HepG2 (cell line): ENCODE results near the gene GFY. TPM values are rescaled to one million over a fixed set of nuclear protein-coding genes. Genes with fewer than 3 reads are reported as not detected.

Source experiments
- ATAC-seq: fragments of 200-7000 bp; cut with Tn5 transposase; 3 replicates; pipeline ENCODE4 v1.9.1; 2020; ENCODE audit warnings: mild to moderate bottlenecking, moderate library complexity
- BruUV-seq: library from RNA; stranded (reverse); fragments of 400-500 nt; replicated peaks from 2 replicates; lab custom pipeline; 2021; lab: Mats Ljungman, UMichigan
- CTCF ChIA-PET: fragments of 300-600 bp; formaldehyde crosslinking; extraction: SDS; loops from one replicate; lab custom pipeline; 2021; ENCODE audit warnings: low total read pairs, inconsistent platforms, low intra/inter-chr PET ratio; lab: Yijun Ruan, JAX
- POLR2A ChIA-PET: fragments of 350-600 bp; sonication (Branson Sonifier 250); formaldehyde crosslinking; loops from one replicate; lab custom pipeline; 2020; ENCODE audit warnings: antibody characterized with exemption, inconsistent platforms; lab: Yijun Ruan, JAX
- DNase-seq: peaks from one replicate; pipeline ENCODE4 v3.0.0-alpha.2; 2015; ENCODE audit warnings: low spot score
- FAIRE-seq: peaks from 3 replicates; lab custom pipeline; 2011; peaks lifted over from hg19 to GRCh38; lab: Jason Lieb, UNC
- H2AFZ ChIP-seq: one replicate; pipeline ENCODE4 v1.6.1; 2011; ENCODE audit warnings: low read length, inconsistent platforms
- H3K27ac ChIP-seq: fragments of 300-600 bp; 3 replicates; pipeline ENCODE4 v1.8.0; 2011; ENCODE audit warnings: mixed run types, mild to moderate bottlenecking, mixed read lengths, low read length, inconsistent platforms; ENCODE audit not compliant: insufficient read depth; ENCODE audit errors: extremely low read length
- H3K27me3 ChIP-seq, 2 experiments: fragments of 200-600 bp in 1 of 2; 2 replicates in 1 of 2; 3 replicates in 1 of 2; pipeline versions ENCODE4 v1.6.0 to v1.8.0; 2011; ENCODE audit warnings: low read length in 2 of 2, mild to moderate bottlenecking in 2 of 2, moderate library complexity in 2 of 2, inconsistent platforms in 1 of 2; ENCODE audit not compliant: insufficient read depth in 2 of 2, control insufficient read depth in 1 of 2
- H3K36me3 ChIP-seq, 2 experiments: fragments of 200-600 bp in 1 of 2; replicated peaks in 1 of 2; 2 replicates in 1 of 2; 3 replicates in 1 of 2; pipeline versions ENCODE4 v1.5.1 to v1.8.0; 2011; ENCODE audit warnings: low read length in 2 of 2, inconsistent platforms in 1 of 2; ENCODE audit not compliant: insufficient read depth in 2 of 2, control insufficient read depth in 1 of 2
- H3K4me1 ChIP-seq: 2 replicates; pipeline ENCODE4 v1.5.1; 2012; ENCODE audit warnings: low read length, inconsistent platforms; ENCODE audit not compliant: insufficient read depth
- H3K4me2 ChIP-seq: 2 replicates; pipeline ENCODE4 v1.6.0; 2011; ENCODE audit warnings: low read depth, low read length, inconsistent platforms
- H3K4me3 ChIP-seq, 3 experiments: fragments of 200-600 bp in 1 of 3; sonication (generic), shearing (Covaris generic) in 1 of 3; replicated peaks in 1 of 3; 2 replicates each; pipeline ENCODE4 v1.5.1; 2011 to 2016; ENCODE audit warnings: low read length in 3 of 3, inconsistent platforms in 2 of 3, low read depth in 2 of 3, mild to moderate bottlenecking in 2 of 3, control low read depth in 1 of 3, mixed read lengths in 1 of 3; ENCODE audit not compliant: insufficient read depth in 1 of 3
- H3K79me2 ChIP-seq: one replicate; pipeline ENCODE4 v1.6.1; 2011; ENCODE audit warnings: low read length, inconsistent platforms; ENCODE audit not compliant: insufficient read depth
- H3K9ac ChIP-seq: 2 replicates; pipeline ENCODE4 v1.6.0; 2011; ENCODE audit warnings: mild to moderate bottlenecking, low read depth, low read length, inconsistent platforms; ENCODE audit not compliant: insufficient read depth
- H3K9me3 ChIP-seq: 2 replicates; pipeline ENCODE4 v1.5.1; 2012; ENCODE audit warnings: mild to moderate bottlenecking, low read length
- H4K20me1 ChIP-seq: 2 replicates; pipeline ENCODE4 v1.6.0; 2011; ENCODE audit warnings: inconsistent platforms, mild to moderate bottlenecking, low read length, moderate library complexity; ENCODE audit not compliant: insufficient read depth
- CAMTA2 ChIP-seq: sonication (generic); formaldehyde crosslinking; IDR thresholded peaks from 2 replicates; pipeline ENCODE4 v1.4.0; 2020; ENCODE audit warnings: mild to moderate bottlenecking, missing genetic modification reagents, borderline replicate concordance
- MNT ChIP-seq: fragments of 450-650 bp; IDR thresholded peaks from 2 replicates; pipeline ENCODE4 v1.6.1; 2016
- ZC3H4 ChIP-seq: sonication (generic); formaldehyde crosslinking; IDR thresholded peaks from 2 replicates; pipeline ENCODE4 v1.4.0; 2020; ENCODE audit warnings: missing genetic modification reagents, borderline replicate concordance
- ZNF674 ChIP-seq: sonication (generic); formaldehyde crosslinking; IDR thresholded peaks from 2 replicates; pipeline ENCODE4 v1.5.0; 2020; ENCODE audit warnings: low read depth, mild to moderate bottlenecking, missing genetic modification reagents
- WGBS: methylation state at CpG from one replicate; pipeline ENCODE4 v1.1.6; 2017; ENCODE audit warnings: low lambda C conversion rate; 5-methylcytosine and 5-hydroxymethylcytosine counted together
- in situ Hi-C: cut with HindIII; loops from 2 replicates; pipeline ENCODE4 v1.10.0; 2017; ENCODE audit warnings: low pct_unique_long_range_greater_than_20kb; ENCODE audit not compliant: extremely low pct_ligation_motif_present
- intact Hi-C: fragments of 100-400 bp; cut with micrococcal nuclease; formaldehyde crosslinking; loops from one replicate; pipeline ENCODE4 v1.10.0; 2022; ENCODE audit not compliant: unreplicated experiment
- polyA plus RNA-seq, 8 experiments: library from polyadenylated mRNA; depleted of rRNA in 3 of 8; stranded (reverse) in 7 of 8; unstranded in 1 of 8; fragments of >200 nt; fragmentation: Illumina TruSeq in 4 of 8; extraction: Trizol in 4 of 8; gene quantifications; 2 replicates each; pipeline versions ENCODE4 v1.2.1 to v1.2.3, GENCODE V29; 2011 to 2016; ENCODE audit warnings: low read depth in 4 of 8, missing spikeins in 1 of 8, mixed read lengths in 1 of 8; ENCODE audit not compliant: insufficient read depth in 1 of 8
- total RNA-seq, 5 experiments: library from RNA; depleted of rRNA; stranded (reverse); fragments of >200 nt; fragmentation: Illumina TruSeq; extraction: Trizol; gene quantifications; 2 replicates each; pipeline ENCODE4 v1.2.3, GENCODE V29; 2016; ENCODE audit warnings: low read depth in 1 of 5
- TF ChIP-seq, protein P1 (sequence below): sonication (generic); formaldehyde crosslinking; IDR thresholded peaks from 2 replicates; pipeline ENCODE4 v1.5.0; 2020; ENCODE audit warnings: mild to moderate bottlenecking, missing genetic modification reagents, moderate library complexity

The GFY gene
- total and polyA plus RNA-seq, 2 of the 13 experiments (the other 11 are each of a cell fraction or from before 2014, with no cell fraction given) = not detected

DNA sequence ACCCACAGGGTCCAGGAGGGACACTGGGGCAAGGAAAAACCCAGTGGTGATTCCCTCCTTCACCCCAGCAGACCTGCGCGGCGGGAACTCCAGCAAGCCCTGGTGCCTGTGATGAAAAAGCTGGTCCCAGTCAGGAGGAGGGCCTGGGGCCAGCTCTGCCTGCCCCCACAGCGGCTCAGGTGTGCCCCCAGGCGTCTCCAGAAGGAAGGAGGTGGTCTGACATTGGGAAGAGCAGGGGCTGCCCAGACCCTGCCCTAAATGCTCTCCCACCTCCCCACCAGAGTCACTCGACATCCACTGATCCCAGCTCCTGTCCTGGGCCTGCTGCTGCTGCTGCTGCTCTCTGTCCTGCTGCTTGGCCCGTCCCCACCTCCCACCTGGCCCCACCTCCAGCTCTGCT lies 8.1 kb upstream of the GFY start:
- Histone ChIP-seq H3K4me2 (no peak overlapping the region), H3K4me1 (no peaks in the 10 kb centered on the region), H3K27me3 (peaks cover 16 to 87% of the 10 kb centered on the region in 2 experiments; a peak in 4 of 5 replicates), H2AFZ (no peak overlapping the region), H3K9ac (no peak overlapping the region), H3K27ac (no peak overlapping the region), H3K9me3 (no peaks in the 10 kb centered on the region), H3K36me3 (no peaks in the 10 kb centered on the region), H3K4me3 (no peak overlapping the region), H3K79me2 (no peaks in the 10 kb centered on the region), H4K20me1 (no peaks in the 10 kb centered on the region)
- ATAC-seq (no peak), FAIRE-seq (no peak), DNase-seq (no peak)
- CTCF ChIA-PET = no interaction called here
- WGBS = 0% methylated on average over 4 of the region's 7 CpGs
- in situ Hi-C loops = no loop called here
- BruUV-seq = no TSS peak
- intact Hi-C loops = no loop called here
- POLR2A ChIA-PET = no interaction called here
- TF ChIP-seq, protein P1, sequence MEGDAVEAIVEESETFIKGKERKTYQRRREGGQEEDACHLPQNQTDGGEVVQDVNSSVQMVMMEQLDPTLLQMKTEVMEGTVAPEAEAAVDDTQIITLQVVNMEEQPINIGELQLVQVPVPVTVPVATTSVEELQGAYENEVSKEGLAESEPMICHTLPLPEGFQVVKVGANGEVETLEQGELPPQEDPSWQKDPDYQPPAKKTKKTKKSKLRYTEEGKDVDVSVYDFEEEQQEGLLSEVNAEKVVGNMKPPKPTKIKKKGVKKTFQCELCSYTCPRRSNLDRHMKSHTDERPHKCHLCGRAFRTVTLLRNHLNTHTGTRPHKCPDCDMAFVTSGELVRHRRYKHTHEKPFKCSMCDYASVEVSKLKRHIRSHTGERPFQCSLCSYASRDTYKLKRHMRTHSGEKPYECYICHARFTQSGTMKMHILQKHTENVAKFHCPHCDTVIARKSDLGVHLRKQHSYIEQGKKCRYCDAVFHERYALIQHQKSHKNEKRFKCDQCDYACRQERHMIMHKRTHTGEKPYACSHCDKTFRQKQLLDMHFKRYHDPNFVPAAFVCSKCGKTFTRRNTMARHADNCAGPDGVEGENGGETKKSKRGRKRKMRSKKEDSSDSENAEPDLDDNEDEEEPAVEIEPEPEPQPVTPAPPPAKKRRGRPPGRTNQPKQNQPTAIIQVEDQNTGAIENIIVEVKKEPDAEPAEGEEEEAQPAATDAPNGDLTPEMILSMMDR (CRISPR knock-in tag) = peak; percentile 6; the same call in 1 of the 2 replicates
- no peak for TF ChIP-seq CAMTA2 (CRISPR knock-in tag)
- no peak for TF ChIP-seq ZNF674 (CRISPR knock-in tag)

DNA sequence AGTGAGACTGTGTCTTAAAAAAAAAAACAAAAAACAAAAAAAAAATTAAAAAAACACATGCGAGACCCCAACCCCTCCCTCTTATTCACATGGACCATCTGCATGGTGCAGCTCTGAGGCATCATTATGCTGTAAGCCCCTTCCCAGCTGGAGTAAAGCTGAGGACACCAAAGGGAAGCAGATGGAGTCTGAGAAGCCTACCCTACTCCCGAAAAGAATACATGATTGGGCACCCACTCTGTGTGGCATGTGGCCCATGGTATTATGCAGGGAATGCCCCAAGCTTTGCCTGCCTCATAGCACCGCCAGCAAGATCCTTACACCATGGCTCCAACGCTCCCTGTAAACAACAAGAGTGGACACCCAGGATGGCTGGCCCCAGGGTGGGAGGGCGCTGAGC lies 6.7 kb upstream of the GFY start:
- CTCF ChIA-PET = no interaction called here

More for the DNA sequence above, 6.7 kb upstream of the GFY start:
- intact Hi-C loops = no loop called here
- in situ Hi-C loops = no loop called here
- no peak overlapping the region for H2AFZ ChIP-seq
- no peaks in the 10 kb centered on the region for H3K36me3 ChIP-seq
- no peaks in the 10 kb centered on the region for H3K79me2 ChIP-seq
- TF ChIP-seq MNT (peak; percentile 26; the same call in 1 of the 2 replicates), ZC3H4 (CRISPR knock-in tag) (no peak)
- H3K9ac ChIP-seq = no peak overlapping the region
- H3K27ac ChIP-seq = no peak overlapping the region
- peaks cover 14 to 87% of the 10 kb centered on the region in 2 experiments; a peak in 4 of 5 replicates for H3K27me3 ChIP-seq
- H4K20me1 ChIP-seq = no peaks in the 10 kb centered on the region
- H3K9me3 ChIP-seq = no peaks in the 10 kb centered on the region
- POLR2A ChIA-PET = no interaction called here
- WGBS = 4% methylated on average over 4 of the region's 5 CpGs
- H3K4me2 ChIP-seq = no peak overlapping the region
- no TSS peak for BruUV-seq
- FAIRE-seq (no peak), DNase-seq (no peak), ATAC-seq (no peak)
- H3K4me1 ChIP-seq = no peaks in the 10 kb centered on the region
- H3K4me3 ChIP-seq = no peak overlapping the region
